HepG2 (cell line): ENCODE results near the gene SLC11A1. TPM values are rescaled to one million over a fixed set of nuclear protein-coding genes. Genes with fewer than 3 reads are reported as not detected.

ENCODE experiments used
- CEBPB ChIP-seq: IDR thresholded peaks from 2 replicates; pipeline ENCODE4 v1.6.1; 2011; ENCODE audit warnings: low read depth, low read length, improper control_type of control experiment, borderline replicate concordance
- CTCF ChIP-seq: sonication (generic); formaldehyde crosslinking; IDR thresholded peaks from 2 replicates; pipeline ENCODE4 v1.5.0; 2020; ENCODE audit warnings: mild to moderate bottlenecking, missing genetic modification reagents, moderate library complexity
- FOXK1 ChIP-seq: sonication (generic); formaldehyde crosslinking; IDR thresholded peaks from 2 replicates; pipeline ENCODE4 v1.4.0; 2020; ENCODE audit warnings: low read depth, missing genetic modification reagents, borderline replicate concordance
- KLF16 ChIP-seq, 2 experiments: sonication (generic) in 1 of 2; formaldehyde crosslinking in 1 of 2; IDR thresholded peaks; 2 replicates each; pipeline versions ENCODE4 v1.6.1 to v1.8.0; 2016 to 2023; ENCODE audit warnings: missing genetic modification reagents in 2 of 2, missing compliant biosample characterization in 1 of 2
- RNF219 ChIP-seq: sonication (generic); formaldehyde crosslinking; IDR thresholded peaks from 2 replicates; pipeline ENCODE4 v1.5.0; 2020; ENCODE audit warnings: mild to moderate bottlenecking, missing genetic modification reagents
- SNAPC5 ChIP-seq: sonication (generic); formaldehyde crosslinking; IDR thresholded peaks from 2 replicates; pipeline ENCODE4 v1.8.1; 2023; ENCODE audit warnings: mild to moderate bottlenecking, missing genetic modification reagents, borderline replicate concordance
- ZNF564 ChIP-seq: sonication (generic); formaldehyde crosslinking; IDR thresholded peaks from 2 replicates; pipeline ENCODE4 v1.8.1; 2023; ENCODE audit warnings: mild to moderate bottlenecking, missing genetic modification reagents
- ZNF687 ChIP-seq: sonication (generic); formaldehyde crosslinking; IDR thresholded peaks from 2 replicates; pipeline ENCODE4 v1.5.1; 2020; ENCODE audit warnings: mild to moderate bottlenecking, missing genetic modification reagents, moderate library complexity
- polyA plus RNA-seq, 8 experiments: library from polyadenylated mRNA; depleted of rRNA in 3 of 8; stranded (reverse) in 7 of 8; unstranded in 1 of 8; fragments of >200 nt; fragmentation: Illumina TruSeq in 4 of 8; extraction: Trizol in 4 of 8; gene quantifications; 2 replicates each; pipeline versions ENCODE4 v1.2.1 to v1.2.3, GENCODE V29; 2011 to 2016; ENCODE audit warnings: low read depth in 4 of 8, missing spikeins in 1 of 8, mixed read lengths in 1 of 8; ENCODE audit not compliant: insufficient read depth in 1 of 8
- total RNA-seq, 5 experiments: library from RNA; depleted of rRNA; stranded (reverse); fragments of >200 nt; fragmentation: Illumina TruSeq; extraction: Trizol; gene quantifications; 2 replicates each; pipeline ENCODE4 v1.2.3, GENCODE V29; 2016; ENCODE audit warnings: low read depth in 1 of 5

Gene SLC11A1
- total and polyA plus RNA-seq, 2 of the 13 experiments (the other 11 are each of a cell fraction or from before 2014, with no cell fraction given) = 0.33 to 2.3 TPM

- no peak for TF ChIP-seq ZNF687 (CRISPR knock-in tag)
- TF ChIP-seq CEBPB = peak; percentile 39; the same call in 1 of the 2 replicates
- 0 out of 2 replicates have a peak, but pooled peaks have one; percentile 15 for TF ChIP-seq RNF219 (CRISPR knock-in tag)
- TF ChIP-seq ZNF564 (CRISPR knock-in tag) = no peak
- TF ChIP-seq SNAPC5 (CRISPR knock-in tag) = no peak
- no peak for TF ChIP-seq CTCF (CRISPR knock-in tag)
- no peak for TF ChIP-seq FOXK1 (CRISPR knock-in tag)
- TF ChIP-seq KLF16 (CRISPR knock-in tag; IDR thresholded peaks at IDR 0.05) = 0 out of 4 replicates have a peak, but pooled peaks of 1 of the 2 experiments have one; percentile 0
- TF ChIP-seq, all 625 proteins: peak for 6
These were observed 13.4 kb downstream of the SLC11A1 start (continued) for GRCh38 chr2:218395456-218395825.
